DMS153 (cell line): ENCODE measurements around the gene WWOX.

Experiments
- DNase-seq: peaks from one replicate; lab custom pipeline; 2025; lab: John Stamatoyannopoulos, UW

Gene WWOX

GRCh38 chr16:78804058-78804735, 704.7 kb downstream of the WWOX start:
- DNase-seq = no peak

GRCh38 chr16:78805556-78805955, 706.1 kb downstream of the WWOX start:
- no peak for DNase-seq

- DNase-seq = no peak
Measured at GRCh38 chr16:78811247-78811646, 711.8 kb downstream of the WWOX start.

- DNase-seq = no peak
Measured at GRCh38 chr16:78812582-78812981, 713.1 kb downstream of the WWOX start.

GRCh38 chr16:78813661-78814311, 714.3 kb downstream of the WWOX start:
- DNase-seq = peak; percentile 50

GRCh38 chr16:78815713-78816112, 716.3 kb downstream of the WWOX start:
- no peak for DNase-seq

- DNase-seq = no peak
Measured at GRCh38 chr16:78816499-78817195, 717.2 kb downstream of the WWOX start.

- no peak for DNase-seq
Measured at GRCh38 chr16:78817200-78817739, 717.8 kb downstream of the WWOX start.

GRCh38 chr16:78821335-78821734, 721.9 kb downstream of the WWOX start:
- no peak for DNase-seq

- no peak for DNase-seq
Measured at GRCh38 chr16:78822509-78822908, 723.1 kb downstream of the WWOX start.

GRCh38 chr16:78823027-78823426, 723.6 kb downstream of the WWOX start:
- no peak for DNase-seq

- DNase-seq = no peak
Measured at GRCh38 chr16:78829280-78829679, 729.8 kb downstream of the WWOX start.

- no peak for DNase-seq
Measured at GRCh38 chr16:78830599-78830998, 731.1 kb downstream of the WWOX start.

- no peak for DNase-seq
Measured at GRCh38 chr16:78832100-78832499, 732.6 kb downstream of the WWOX start.

GRCh38 chr16:78836802-78837491, 737.5 kb downstream of the WWOX start:
- DNase-seq = no peak

GRCh38 chr16:78837706-78838105, 738.3 kb downstream of the WWOX start:
- DNase-seq = no peak

GRCh38 chr16:78838276-78838675, 738.8 kb downstream of the WWOX start:
- no peak for DNase-seq

GRCh38 chr16:78842950-78843349, 743.5 kb downstream of the WWOX start:
- DNase-seq = peak; percentile 67

- no peak for DNase-seq
Measured at GRCh38 chr16:78843978-78844377, 744.5 kb downstream of the WWOX start.

- DNase-seq = no peak
Measured at GRCh38 chr16:78844682-78845081, 745.2 kb downstream of the WWOX start.

GRCh38 chr16:78851266-78851665, 751.8 kb downstream of the WWOX start:
- no peak for DNase-seq

GRCh38 chr16:78852081-78852635, 752.7 kb downstream of the WWOX start:
- no peak for DNase-seq
